Nephron progenitor cell (in vitro differentiated cells): ENCODE measurements around the gene PLXNA4.
A peak's percentile ranks its signal among the peaks of the same experiment; 100 is the strongest.

Experiments used
- DNase-seq: peaks from one replicate; pipeline ENCODE4 v3.0.0; 2021
- H3K27ac Mint-ChIP-seq: 2 replicates; pipeline ENCODE4 v1.8.0; 2021; ENCODE audit warnings: mild to moderate bottlenecking, moderate library complexity, mixed read lengths
- H3K27me3 Mint-ChIP-seq: 2 replicates; pipeline ENCODE4 v1.8.0; 2021; ENCODE audit warnings: mild to moderate bottlenecking, low read depth, mixed read lengths; ENCODE audit not compliant: poor library complexity
- H3K36me3 Mint-ChIP-seq: 2 replicates; pipeline ENCODE4 v1.8.0; 2021; ENCODE audit warnings: low read depth, mixed read lengths
- H3K4me1 Mint-ChIP-seq: 2 replicates; pipeline ENCODE4 v1.8.0; 2021; ENCODE audit warnings: mixed read lengths
- H3K4me3 Mint-ChIP-seq: 2 replicates; pipeline ENCODE4 v1.8.0; 2021; ENCODE audit warnings: mild to moderate bottlenecking, moderate library complexity, mixed read lengths
- H3K9me3 Mint-ChIP-seq: 2 replicates; pipeline ENCODE4 v1.8.0; 2021; ENCODE audit warnings: mild to moderate bottlenecking, moderate library complexity, mixed read lengths
- CTCF ChIP-seq: fragments of 200-600 bp; sonication (generic); IDR thresholded peaks from 2 replicates; pipeline ENCODE4 v1.5.0; 2021; ENCODE audit warnings: antibody characterized with exemption

PLXNA4 gene

DNA sequence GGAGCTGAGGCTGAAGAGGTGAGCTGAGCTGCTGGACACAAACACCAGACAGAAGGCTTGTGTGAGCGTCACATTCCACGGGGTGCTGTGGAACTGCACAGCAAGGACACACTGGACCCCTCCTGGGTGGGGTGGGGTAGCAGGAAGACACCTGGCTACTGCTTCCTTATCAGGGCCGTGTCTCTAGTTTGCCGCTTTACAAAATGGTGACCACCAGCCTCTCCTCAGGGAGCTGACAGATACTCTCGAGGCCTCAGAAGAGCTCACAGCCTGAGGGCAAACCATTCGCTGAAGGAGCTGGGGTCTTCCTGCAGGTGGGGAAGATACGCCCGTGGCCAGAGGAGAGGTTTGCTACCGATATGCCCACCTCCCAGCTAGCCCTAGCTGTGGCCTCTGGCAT is 461.9 kb downstream of the PLXNA4 start:
- H3K36me3 Mint-ChIP-seq, result no peaks in the 10 kb centered on the region
- H3K4me3 Mint-ChIP-seq, result peak overlapping the region; percentile 12
- no peaks in the 10 kb centered on the region for H3K9me3 Mint-ChIP-seq
- peaks cover 35% of the 10 kb centered on the region for H3K4me1 Mint-ChIP-seq
- H3K27ac Mint-ChIP-seq, result no peak overlapping the region
- H3K27me3 Mint-ChIP-seq, result peaks cover 50% of the 10 kb centered on the region
- no peak for DNase-seq
- no peak for TF ChIP-seq CTCF

DNA sequence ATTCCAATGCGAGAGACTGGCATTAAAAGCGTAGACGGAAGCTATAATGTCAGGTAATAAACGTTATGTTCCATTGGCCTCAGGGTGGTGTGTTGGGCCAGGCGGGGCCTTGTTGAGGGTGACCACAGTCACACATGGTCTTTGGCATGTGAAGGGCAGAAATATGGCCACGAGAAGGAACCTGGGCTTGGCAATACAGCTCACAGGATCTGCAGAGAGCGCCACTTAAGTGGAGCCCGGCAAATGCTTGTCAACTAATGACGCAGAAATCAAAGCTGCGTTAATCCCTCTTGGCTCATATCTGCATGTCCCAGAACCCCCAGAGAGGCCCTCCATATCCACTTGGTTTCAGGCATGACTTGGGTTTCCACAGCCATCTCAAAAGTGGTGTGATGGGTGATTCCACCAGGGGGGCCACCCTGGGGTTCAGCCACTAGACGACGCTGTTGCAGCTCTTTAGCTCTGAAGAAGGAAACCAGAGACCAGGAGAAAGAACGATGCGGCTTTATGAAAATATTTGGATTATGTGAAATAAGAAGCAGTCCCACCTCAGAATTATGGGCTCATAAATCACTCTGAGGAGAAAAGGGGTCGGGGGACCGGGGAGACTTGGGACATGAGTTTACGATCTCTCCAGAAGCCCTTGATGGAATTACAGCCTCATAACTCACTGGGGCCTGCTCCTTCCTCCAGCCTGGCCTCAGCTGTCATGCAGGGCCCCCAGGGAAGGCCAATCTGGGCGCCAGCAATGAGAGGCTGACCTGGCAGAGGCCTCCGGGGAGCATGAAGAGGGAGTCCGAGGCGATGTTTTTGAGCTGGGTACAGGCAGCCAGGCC is 462.5 kb downstream of the PLXNA4 start:
- no peak for TF ChIP-seq CTCF
- Mint-ChIP-seq H3K27me3 (peaks cover 50% of the 10 kb centered on the region), H3K27ac (no peak overlapping the region), H3K9me3 (no peaks in the 10 kb centered on the region), H3K4me3 (peak overlapping the region; percentile 12), H3K4me1 (peaks cover 35% of the 10 kb centered on the region), H3K36me3 (no peaks in the 10 kb centered on the region)
- peak; percentile 52 for DNase-seq

- Mint-ChIP-seq H3K4me1 (peaks cover 35% of the 10 kb centered on the region), H3K4me3 (no peak overlapping the region), H3K9me3 (no peaks in the 10 kb centered on the region), H3K36me3 (no peaks in the 10 kb centered on the region), H3K27me3 (peaks cover 47% of the 10 kb centered on the region), H3K27ac (no peak overlapping the region)
- no peak for TF ChIP-seq CTCF
- DNase-seq, result no peak
Observed at GRCh38 chr7:132112657-132113056, 463.6 kb downstream of the PLXNA4 start.

DNA sequence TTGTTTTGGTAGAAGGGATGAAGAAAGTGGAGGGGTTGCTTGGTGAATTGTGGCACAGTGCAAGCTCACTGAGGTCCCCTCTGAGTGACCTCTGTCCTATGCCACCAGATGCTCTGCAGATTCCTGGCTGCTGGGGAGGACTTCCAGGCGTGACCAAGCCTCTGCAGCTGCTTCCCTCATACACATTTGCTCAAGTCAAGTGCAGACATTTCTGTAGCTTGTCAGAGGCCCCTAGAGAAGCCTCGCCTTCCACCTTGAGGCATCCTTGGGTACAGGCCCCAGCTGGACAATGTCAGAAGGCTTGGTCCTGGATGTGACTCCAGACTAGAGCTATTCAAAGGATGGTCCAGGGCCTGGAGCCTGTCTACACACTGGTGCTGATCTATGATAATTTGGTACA is 464.2 kb downstream of the PLXNA4 start:
- no peak overlapping the region for H3K4me3 Mint-ChIP-seq
- no peaks in the 10 kb centered on the region for H3K9me3 Mint-ChIP-seq
- peaks cover 42% of the 10 kb centered on the region for H3K27me3 Mint-ChIP-seq
- no peaks in the 10 kb centered on the region for H3K36me3 Mint-ChIP-seq
- peaks cover 35% of the 10 kb centered on the region for H3K4me1 Mint-ChIP-seq
- DNase-seq, result no peak
- H3K27ac Mint-ChIP-seq, result no peak overlapping the region
- TF ChIP-seq CTCF, result no peak

DNA sequence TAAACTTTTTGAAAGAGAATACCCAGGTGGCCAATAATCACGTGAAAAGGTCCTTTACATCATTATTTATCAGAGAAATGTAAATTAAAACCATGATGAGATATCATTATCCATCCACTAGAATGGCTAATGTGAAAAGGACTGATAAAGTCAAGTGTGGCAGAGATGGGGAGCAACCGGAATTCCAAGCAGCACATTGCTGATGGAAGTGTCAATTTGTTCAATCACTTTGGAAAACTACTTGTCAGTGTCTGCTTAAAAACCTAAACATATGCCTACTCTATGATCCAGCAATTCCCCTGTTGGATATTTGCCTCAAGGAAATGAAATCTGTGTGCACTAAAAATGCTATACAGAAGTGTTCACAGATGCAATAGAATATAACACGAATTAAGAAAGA is 465.6 kb downstream of the PLXNA4 start:
- H3K9me3 Mint-ChIP-seq, result no peaks in the 10 kb centered on the region
- H3K4me1 Mint-ChIP-seq, result peaks cover 35% of the 10 kb centered on the region
- no peak overlapping the region for H3K27ac Mint-ChIP-seq
- no peak for TF ChIP-seq CTCF
- no peak overlapping the region for H3K4me3 Mint-ChIP-seq
- peaks cover 38% of the 10 kb centered on the region for H3K27me3 Mint-ChIP-seq
- DNase-seq, result no peak
- no peaks in the 10 kb centered on the region for H3K36me3 Mint-ChIP-seq

GRCh38 chr7:132109769-132110168 is 466.5 kb downstream of the PLXNA4 start:
- Mint-ChIP-seq H3K4me3 (no peak overlapping the region), H3K36me3 (no peaks in the 10 kb centered on the region), H3K4me1 (peaks cover 29% of the 10 kb centered on the region), H3K9me3 (no peaks in the 10 kb centered on the region), H3K27me3 (peaks cover 41% of the 10 kb centered on the region), H3K27ac (no peak overlapping the region)
- no peak for DNase-seq
- no peak for TF ChIP-seq CTCF
